ENCODE measurements around the gene TNRC6C.
"Not testable (repeated sequence)": the region's sequence is repeated elsewhere in the genome, so short reads cannot be mapped to it uniquely, and the experiment has no call there.

TNRC6C gene

GRCh38 chr17:78042542-78042941, 84.0 kb downstream of the TNRC6C start:
- DNase-seq (ENCODE audit: low read depth, low spot score), result no peak

- DNase-seq (ENCODE audit: low read depth, low spot score), result no peak
Observed at GRCh38 chr17:78043031-78043430, 84.5 kb downstream of the TNRC6C start.

GRCh38 chr17:78044280-78044835, 85.9 kb downstream of the TNRC6C start:
- no peak for DNase-seq (ENCODE audit: low read depth, low spot score)

GRCh38 chr17:78045316-78045715, 86.8 kb downstream of the TNRC6C start:
- no peak for DNase-seq (ENCODE audit: low read depth, low spot score)

GRCh38 chr17:78046923-78047322, 88.4 kb downstream of the TNRC6C start:
- DNase-seq (ENCODE audit: low read depth, low spot score), result no peak

- DNase-seq (ENCODE audit: low read depth, low spot score), result no peak
Observed at GRCh38 chr17:78048346-78049292, 90.1 kb downstream of the TNRC6C start.

- no peak for DNase-seq (ENCODE audit: low read depth, low spot score)
Observed at GRCh38 chr17:78049609-78050008, 91.1 kb downstream of the TNRC6C start.

- no peak for DNase-seq (ENCODE audit: low read depth, low spot score)
Observed at GRCh38 chr17:78051186-78051972, 92.9 kb downstream of the TNRC6C start.

- DNase-seq (ENCODE audit: low read depth, low spot score), result no peak
Observed at GRCh38 chr17:78053777-78054468, 95.4 kb downstream of the TNRC6C start.

GRCh38 chr17:78057113-78057740, 98.7 kb downstream of the TNRC6C start:
- no peak for DNase-seq (ENCODE audit: low read depth, low spot score)

- no peak for DNase-seq (ENCODE audit: low read depth, low spot score)
Observed at GRCh38 chr17:78058001-78058400, 99.5 kb downstream of the TNRC6C start.

- DNase-seq (ENCODE audit: low read depth, low spot score), result no peak
Observed at GRCh38 chr17:78058581-78058980, 100.1 kb downstream of the TNRC6C start.

GRCh38 chr17:78062596-78062995, 104.1 kb downstream of the TNRC6C start:
- DNase-seq (ENCODE audit: low read depth, low spot score), result no peak

GRCh38 chr17:78063489-78063888, 105.0 kb downstream of the TNRC6C start:
- no peak for DNase-seq (ENCODE audit: low read depth, low spot score)

GRCh38 chr17:78064708-78065107, 106.2 kb downstream of the TNRC6C start:
- no peak for DNase-seq (ENCODE audit: low read depth, low spot score)

- not testable (repeated sequence) for DNase-seq (ENCODE audit: low read depth, low spot score)
Observed at GRCh38 chr17:78066976-78067375, 108.5 kb downstream of the TNRC6C start.

GRCh38 chr17:78069695-78070094, 111.2 kb downstream of the TNRC6C start:
- no peak for DNase-seq (ENCODE audit: low read depth, low spot score)

- no peak for DNase-seq (ENCODE audit: low read depth, low spot score)
Observed at GRCh38 chr17:78072961-78073360, 114.5 kb downstream of the TNRC6C start.

- DNase-seq (ENCODE audit: low read depth, low spot score), result no peak
Observed at GRCh38 chr17:78075011-78075410, 116.5 kb downstream of the TNRC6C start.

GRCh38 chr17:78075545-78075944, 117.0 kb downstream of the TNRC6C start:
- DNase-seq (ENCODE audit: low read depth, low spot score), result no peak

GRCh38 chr17:78079253-78079652, 120.8 kb downstream of the TNRC6C start:
- DNase-seq (ENCODE audit: low read depth, low spot score), result no peak
